ENCODE data around the gene USP6NL.

GRCh38 chr10:11493646-11494045, 117.8 kb downstream of the USP6NL start:
- TF ChIP-seq CTCF (IDR thresholded peaks at IDR 0.05) (no peak), POLR2A (IDR thresholded peaks at IDR 0.05) (no peak)

Data from lower leg skin (tissue), 3 donors.